HCT116 (cell line): Measurements from ENCODE around the gene SHISAL1. TPM values are rescaled to one million over a fixed set of nuclear protein-coding genes. Genes with fewer than 3 reads are reported as not detected.

Source experiments
- ATAC-seq: fragments of 200-7000 bp; cut with Tn5 transposase; 2 replicates; pipeline ENCODE4 v1.9.1; 2020; ENCODE audit warnings: mild to moderate bottlenecking, moderate library complexity
- BruUV-seq: library from RNA; stranded (reverse); fragments of 400-500 nt; replicated peaks from 2 replicates; lab custom pipeline; 2021; lab: Mats Ljungman, UMichigan
- CTCF ChIA-PET: fragments of 300-600 bp; sonication (Branson Sonifier 250); formaldehyde crosslinking; loops from one replicate; lab custom pipeline; 2021; ENCODE audit warnings: antibody characterized with exemption; lab: Charles Lee
- POLR2A ChIA-PET: fragments of 300-600, 350-600 bp; sonication (Branson Sonifier 250); formaldehyde crosslinking; loops from one replicate; lab custom pipeline; 2021; ENCODE audit warnings: antibody characterized with exemption; lab: Charles Lee
- RAD21 ChIA-PET, 2 experiments: fragments of 300-600 bp; sonication (Branson Sonifier 250); formaldehyde crosslinking; loops; one replicate each; lab custom pipeline; 2023; ENCODE audit warnings: low total read pairs in 2 of 2; ENCODE audit not compliant: uncharacterized antibody in 2 of 2, unreplicated experiment in 2 of 2, low non-redundant PET in 1 of 2; lab: Charles Lee
- DNase-seq: peaks from one replicate; pipeline ENCODE4 v3.0.0-alpha.2; 2010; ENCODE audit warnings: low read depth, low spot score
- H2AFZ ChIP-seq: fragments of 200-600 bp; shearing (Covaris generic), sonication (generic); 2 replicates; pipeline ENCODE4 v1.6.1; 2017; ENCODE audit warnings: low read depth, mixed run types, mixed read lengths, antibody characterized with exemption, low read length; ENCODE audit not compliant: poor library complexity, severe bottlenecking
- H3K27ac ChIP-seq: 2 replicates; pipeline ENCODE4 v1.5.1; 2012; ENCODE audit warnings: low read depth, low read length
- H3K27me3 ChIP-seq: fragments of 200-600 bp; sonication (generic); 2 replicates; pipeline ENCODE4 v1.6.1; 2016; ENCODE audit warnings: mixed run types, low read length, mixed read lengths; ENCODE audit not compliant: insufficient read depth
- H3K36me3 ChIP-seq, 2 experiments: fragments of 200-500 bp in 1 of 2; fragments of 200-600 bp in 1 of 2; sonication (Bioruptor generic) in 1 of 2; sonication (generic) in 1 of 2; 2 replicates each; pipeline versions ENCODE4 v1.5.1 to v1.6.1; 2014 to 2016; ENCODE audit warnings: low read length in 2 of 2, inconsistent platforms in 1 of 2, mixed read lengths in 1 of 2, mixed run types in 1 of 2; ENCODE audit not compliant: insufficient read depth in 2 of 2, control insufficient read depth in 1 of 2
- H3K4me1 ChIP-seq, 2 experiments: fragments of 200-600 bp in 1 of 2; sonication (generic) in 1 of 2; 2 replicates each; pipeline versions ENCODE4 v1.5.1 to v1.6.1; 2012 to 2017; ENCODE audit warnings: low read length in 2 of 2, inconsistent platforms in 1 of 2, mild to moderate bottlenecking in 1 of 2, mixed read lengths in 1 of 2, mixed run types in 1 of 2, moderate library complexity in 1 of 2; ENCODE audit not compliant: insufficient read depth in 2 of 2, control insufficient read depth in 1 of 2
- H3K4me2 ChIP-seq: fragments of 200-600 bp; sonication (generic); 2 replicates; pipeline ENCODE4 v1.6.1; 2017; ENCODE audit warnings: mixed run types, low read length, mixed read lengths
- H3K4me3 ChIP-seq, 2 experiments: fragments of 200-600 bp in 1 of 2; sonication (generic) in 1 of 2; replicated peaks in 1 of 2; 2 replicates each; pipeline ENCODE4 v1.5.1; 2011 to 2016; ENCODE audit warnings: low read length in 2 of 2, control low read depth in 1 of 2, low read depth in 1 of 2, mild to moderate bottlenecking in 1 of 2, mixed read lengths in 1 of 2, mixed run types in 1 of 2
- H3K79me2 ChIP-seq: fragments of 200-600 bp; sonication (generic); 2 replicates; pipeline ENCODE4 v1.6.1; 2017; ENCODE audit warnings: mild to moderate bottlenecking, mixed run types, low read length, moderate library complexity, mixed read lengths; ENCODE audit not compliant: insufficient read depth
- H3K9ac ChIP-seq: fragments of 200-600 bp; sonication (generic); 2 replicates; pipeline ENCODE4 v1.6.1; 2016; ENCODE audit warnings: low read length, mixed read lengths
- H3K9me2 ChIP-seq: fragments of 200-600 bp; sonication (generic), shearing (Covaris generic); 2 replicates; pipeline ENCODE4 v1.6.1; 2017; ENCODE audit warnings: mixed run types, mild to moderate bottlenecking, moderate library complexity; ENCODE audit not compliant: insufficient read depth
- H3K9me3 ChIP-seq, 2 experiments: fragments of 200-500 bp in 1 of 2; fragments of 200-600 bp in 1 of 2; sonication (Bioruptor generic) in 1 of 2; sonication (generic) in 1 of 2; 2 replicates each; pipeline ENCODE4 v1.6.1; 2014 to 2017; ENCODE audit warnings: low read length in 2 of 2, mixed read lengths in 2 of 2, inconsistent platforms in 1 of 2, low read depth in 1 of 2, mild to moderate bottlenecking in 1 of 2, mixed run types in 1 of 2, moderate library complexity in 1 of 2; ENCODE audit not compliant: control insufficient read depth in 1 of 2, insufficient read depth in 1 of 2
- H4K20me1 ChIP-seq: fragments of 200-600 bp; sonication (generic), shearing (Covaris generic); 2 replicates; pipeline ENCODE4 v1.6.1; 2017; ENCODE audit warnings: mixed run types, mild to moderate bottlenecking, moderate library complexity; ENCODE audit not compliant: insufficient read depth
- CBX3 ChIP-seq: IDR thresholded peaks from 2 replicates; pipeline ENCODE4 v1.6.1; 2012; ENCODE audit warnings: low read depth
- EGR1 ChIP-seq: IDR thresholded peaks from 2 replicates; pipeline ENCODE4 v1.6.1; 2012; ENCODE audit warnings: low read depth
- ELF1 ChIP-seq: IDR thresholded peaks from 2 replicates; pipeline ENCODE4 v1.6.1; 2012; ENCODE audit warnings: low read depth, borderline replicate concordance
- EZH2 ChIP-seq: fragments of 200-600 bp; sonication (generic); IDR thresholded peaks from 2 replicates; pipeline ENCODE4 v1.6.1; 2017; ENCODE audit warnings: antibody characterized with exemption, mixed run types
- EZH2phosphoT487 ChIP-seq: fragments of 200-600 bp; IDR thresholded peaks from 2 replicates; pipeline ENCODE4 v1.6.1; 2018; ENCODE audit warnings: antibody characterized with exemption, borderline replicate concordance
- MAX ChIP-seq: IDR thresholded peaks from 2 replicates; pipeline ENCODE4 v1.6.1; 2012
- POLR2A ChIP-seq: IDR thresholded peaks from 2 replicates; pipeline ENCODE4 v1.7.0; 2011; ENCODE audit warnings: borderline replicate concordance; ENCODE audit not compliant: insufficient read depth, insufficient read length; ENCODE audit errors: extremely low read depth
- POLR2AphosphoS5 ChIP-seq: IDR thresholded peaks from 2 replicates; pipeline ENCODE4 v1.6.1; 2011; ENCODE audit warnings: mild to moderate bottlenecking, low read depth, low read length, moderate library complexity
- RAD21 ChIP-seq: IDR thresholded peaks from 2 replicates; pipeline ENCODE4 v1.6.1; 2012; ENCODE audit warnings: low read depth, mild to moderate bottlenecking
- SIN3A ChIP-seq: IDR thresholded peaks from 2 replicates; pipeline ENCODE4 v1.6.1; 2012; ENCODE audit warnings: low read depth
- SP1 ChIP-seq: IDR thresholded peaks from 2 replicates; pipeline ENCODE4 v1.6.1; 2012; ENCODE audit warnings: low read depth
- SRF ChIP-seq: IDR thresholded peaks from 2 replicates; pipeline ENCODE4 v1.6.1; 2012; ENCODE audit warnings: low read depth
- YY1 ChIP-seq: IDR thresholded peaks from 2 replicates; pipeline ENCODE4 v1.6.1; 2011; ENCODE audit warnings: low read length, low read depth, moderate library complexity, mild to moderate bottlenecking; ENCODE audit not compliant: insufficient replicate concordance; ENCODE audit errors: extremely low read depth
- ZFX ChIP-seq: fragments of 450-650 bp; IDR thresholded peaks from 2 replicates; pipeline ENCODE4 v1.6.1; 2017
- ZNF274 ChIP-seq: fragments of 200-500 bp; sonication (Bioruptor generic); IDR thresholded peaks from 2 replicates; pipeline ENCODE4 v1.6.1; 2014; ENCODE audit warnings: mild to moderate bottlenecking, low read depth, low read length, inconsistent platforms
- intact Hi-C: fragments of 100-400 bp; cut with micrococcal nuclease; formaldehyde crosslinking; loops from 2 replicates; pipeline ENCODE4 v1.10.0; 2022
- total RNA-seq: library from RNA; stranded (reverse); gene quantifications from one replicate; pipeline ENCODE4 v1.2.1, GENCODE V29; 2021; ENCODE audit not compliant: unreplicated experiment
- TF ChIP-seq, protein P1 (sequence below), 3 experiments: fragments of 200-600 bp in 1 of 3; sonication (generic) in 1 of 3; IDR thresholded peaks in 2 of 3; conservative IDR thresholded peaks in 1 of 3; 2 replicates each; pipeline ENCODE4 v1.5.1; 2012 to 2017; ENCODE audit warnings: low read depth in 2 of 3, low read length in 2 of 3, antibody characterized with exemption in 1 of 3, borderline replicate concordance in 1 of 3, control low read depth in 1 of 3, mild to moderate bottlenecking in 1 of 3, mixed read lengths in 1 of 3, mixed run types in 1 of 3, moderate library complexity in 1 of 3; ENCODE audit not compliant: insufficient read depth in 1 of 3

SHISAL1 gene
- total RNA-seq, 1 experiment from 2014 or later, result not detected

GRCh38 chr22:44246615-44247326 is 66.0 kb downstream of the SHISAL1 start:
- Histone ChIP-seq H3K9ac (no peak overlapping the region), H3K27me3 (0 out of 2 replicates have a peak, but pooled peaks cover 14% of the 10 kb centered on the region), H3K79me2 (no peaks in the 10 kb centered on the region), H3K9me3 (no peaks in the 10 kb centered on the region), H3K9me2 (no peaks in the 10 kb centered on the region), H3K4me1 (no peaks in the 10 kb centered on the region), H3K4me2 (no peak overlapping the region), H3K4me3 (no peak overlapping the region), H3K36me3 (no peaks in the 10 kb centered on the region), H2AFZ (no peak overlapping the region), H4K20me1 (no peaks in the 10 kb centered on the region), H3K27ac (no peak overlapping the region)
- ATAC-seq (no peak), DNase-seq (no peak)
- TF ChIP-seq POLR2A, result no peak
- TF ChIP-seq CBX3, result no peak
- TF ChIP-seq EZH2phosphoT487, result no peak
- no peak for TF ChIP-seq YY1
- no peak for TF ChIP-seq SP1
- TF ChIP-seq SIN3A, result no peak
- TF ChIP-seq SRF, result no peak
- TF ChIP-seq EZH2, result no peak
- no peak for TF ChIP-seq EGR1
- TF ChIP-seq MAX, result no peak
- TF ChIP-seq POLR2AphosphoS5, result no peak
- TF ChIP-seq ZFX, result no peak
- TF ChIP-seq, protein P1, sequence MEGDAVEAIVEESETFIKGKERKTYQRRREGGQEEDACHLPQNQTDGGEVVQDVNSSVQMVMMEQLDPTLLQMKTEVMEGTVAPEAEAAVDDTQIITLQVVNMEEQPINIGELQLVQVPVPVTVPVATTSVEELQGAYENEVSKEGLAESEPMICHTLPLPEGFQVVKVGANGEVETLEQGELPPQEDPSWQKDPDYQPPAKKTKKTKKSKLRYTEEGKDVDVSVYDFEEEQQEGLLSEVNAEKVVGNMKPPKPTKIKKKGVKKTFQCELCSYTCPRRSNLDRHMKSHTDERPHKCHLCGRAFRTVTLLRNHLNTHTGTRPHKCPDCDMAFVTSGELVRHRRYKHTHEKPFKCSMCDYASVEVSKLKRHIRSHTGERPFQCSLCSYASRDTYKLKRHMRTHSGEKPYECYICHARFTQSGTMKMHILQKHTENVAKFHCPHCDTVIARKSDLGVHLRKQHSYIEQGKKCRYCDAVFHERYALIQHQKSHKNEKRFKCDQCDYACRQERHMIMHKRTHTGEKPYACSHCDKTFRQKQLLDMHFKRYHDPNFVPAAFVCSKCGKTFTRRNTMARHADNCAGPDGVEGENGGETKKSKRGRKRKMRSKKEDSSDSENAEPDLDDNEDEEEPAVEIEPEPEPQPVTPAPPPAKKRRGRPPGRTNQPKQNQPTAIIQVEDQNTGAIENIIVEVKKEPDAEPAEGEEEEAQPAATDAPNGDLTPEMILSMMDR (IDR thresholded peaks at IDR 0.05 in 2 of 3, conservative IDR thresholded peaks at IDR 0.05 in 1 of 3; ENCODE audit: borderline replicate concordance in 1 of 3, insufficient read depth in 1 of 3, low read depth in 2 of 3, low read length in 2 of 3), result no peak
- no peak for TF ChIP-seq RAD21
- TF ChIP-seq ELF1, result no peak
- no peak for TF ChIP-seq ZNF274
- RAD21 ChIA-PET, result no interaction called here
- intact Hi-C loops, result no loop called here
- POLR2A ChIA-PET, result no interaction called here
- CTCF ChIA-PET, result no interaction called here
- BruUV-seq, result no TSS peak
